Activated CD8-positive, alpha-beta memory T cell treated with anti-CD3 and anti-CD28 coated beads, Interleukin-2, amount 50 U/mL, for 1 hour (primary cell): ENCODE measurements around the gene EIF3K.

Experiments used
- DNase-seq: peaks from one replicate; pipeline ENCODE4 v3.0.0-alpha.2; 2020; ENCODE audit errors: extremely low read depth

The EIF3K gene

DNA sequence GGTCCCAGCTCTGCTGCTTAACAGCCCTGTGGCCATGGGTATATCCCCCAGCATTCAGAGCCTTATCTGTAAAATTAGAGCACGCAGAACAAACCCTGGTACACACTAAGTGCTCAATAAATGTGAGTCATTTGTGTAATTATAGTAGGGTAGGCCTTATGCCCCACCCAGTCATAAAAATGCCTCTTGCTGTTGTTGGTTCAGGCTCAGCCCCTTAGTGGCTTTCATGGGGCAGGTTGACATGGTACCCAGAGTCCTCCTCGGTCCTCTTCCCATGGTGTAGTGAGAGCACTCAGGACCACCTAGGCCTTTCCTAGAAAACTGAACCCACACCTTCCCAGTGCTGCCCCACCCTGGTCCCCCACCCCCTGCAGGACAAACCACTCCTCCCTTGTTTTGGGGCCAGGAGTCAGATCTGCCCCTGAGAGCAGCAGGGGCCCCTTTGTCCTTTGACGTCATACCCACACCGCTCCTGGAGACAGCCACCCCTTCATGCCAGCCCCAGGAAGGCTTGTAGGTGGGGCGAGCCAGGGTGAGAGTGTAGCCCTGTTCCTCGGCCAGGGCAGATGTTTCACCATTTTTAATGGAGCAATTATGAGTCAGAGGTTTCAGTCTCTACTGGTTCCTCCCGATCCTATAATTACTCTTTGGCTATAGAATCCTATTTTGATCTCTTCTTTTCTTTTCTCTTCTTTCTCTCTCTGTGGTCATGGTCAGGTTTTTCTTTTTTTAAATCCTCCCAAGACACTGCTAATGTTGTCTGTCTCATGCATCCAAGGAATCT is 65.3 kb downstream of the EIF3K start:
- no peak for DNase-seq

DNA sequence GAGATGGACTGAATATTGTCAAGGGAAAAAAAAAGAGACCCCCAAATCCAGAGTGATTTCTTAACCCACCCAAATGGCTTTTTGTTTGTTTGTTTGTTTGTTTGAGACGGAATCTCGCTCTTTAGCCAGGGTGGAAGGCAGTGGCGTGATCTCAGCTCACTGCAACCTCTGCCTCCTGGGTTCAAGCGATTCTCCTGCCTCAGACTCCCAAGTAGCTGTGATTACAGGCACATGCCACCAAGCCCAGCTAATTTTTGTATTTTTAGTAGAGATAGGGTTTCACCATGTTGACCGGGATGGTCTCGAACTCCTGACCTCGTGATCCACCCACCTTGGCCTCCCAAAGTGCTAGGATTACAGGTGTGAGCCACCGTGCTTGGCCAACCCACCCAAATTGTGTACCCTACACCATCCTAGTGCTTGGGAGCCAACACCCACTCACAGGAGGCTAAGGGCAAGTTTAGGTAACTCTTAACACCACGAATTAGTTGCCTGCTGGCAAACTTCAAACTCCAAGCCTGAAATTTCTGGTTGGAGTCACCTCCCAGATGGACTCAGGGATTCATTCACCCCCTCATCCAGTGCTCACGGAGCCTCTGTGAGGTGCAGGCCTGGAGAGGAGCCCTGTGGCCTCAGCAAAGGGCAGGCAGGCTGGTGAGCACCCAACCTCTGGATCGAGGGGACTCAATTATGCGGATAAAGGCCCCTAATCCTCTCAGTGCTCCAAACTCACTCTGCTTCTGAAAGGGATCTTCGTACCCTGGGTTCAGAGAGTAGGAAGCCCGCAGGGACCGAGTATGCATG is 66.1 kb downstream of the EIF3K start:
- DNase-seq: no peak

DNA sequence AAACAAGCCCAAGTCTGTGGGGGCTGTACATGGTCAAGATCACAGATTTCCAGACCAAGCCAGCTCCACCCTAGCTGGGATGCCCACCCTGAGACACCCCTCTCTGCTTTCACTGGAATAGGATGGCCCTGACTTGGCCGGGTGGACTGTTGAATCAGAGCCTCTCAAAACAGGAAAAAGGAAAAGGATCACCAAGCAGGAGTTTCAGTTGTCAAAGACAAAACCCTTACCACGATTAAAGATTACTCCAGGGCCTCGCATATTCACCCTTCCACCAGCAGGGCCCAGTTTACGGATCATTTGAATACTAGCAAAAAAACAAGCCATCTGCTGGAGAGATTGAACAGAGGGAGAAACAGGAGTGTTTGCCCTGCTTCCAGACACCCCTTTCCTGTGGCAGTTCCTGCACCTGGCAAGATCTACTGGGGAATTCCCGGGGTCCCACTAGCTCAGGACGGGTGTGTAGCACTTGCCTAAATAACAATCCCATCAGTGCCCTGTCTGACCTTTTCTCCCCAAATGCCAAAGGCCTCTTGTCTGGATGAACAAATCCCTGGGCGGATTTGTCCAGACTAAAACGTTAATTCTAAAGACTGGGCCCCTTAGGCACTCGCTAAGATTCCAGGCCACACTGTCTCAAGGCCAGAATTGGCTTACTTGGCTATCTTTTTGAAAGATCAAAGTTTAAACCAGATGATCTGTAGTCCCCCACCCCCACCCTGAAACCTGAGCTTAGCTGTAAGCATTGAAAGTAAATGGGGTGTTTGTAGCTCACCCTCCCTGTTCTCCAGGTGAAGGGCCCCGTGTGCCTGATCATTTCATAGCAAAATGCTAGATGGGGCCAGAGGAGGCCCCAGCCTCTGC is 66.9 kb downstream of the EIF3K start:
- no peak for DNase-seq

GRCh38 chr19:38686530-38686888 is 67.5 kb downstream of the EIF3K start:
- DNase-seq: no peak
